GM15510 (cell line): ENCODE results near the gene KLC1.
A peak's percentile ranks its signal among the peaks of the same experiment; 100 is the strongest.

Source experiments
- POLR2A ChIP-seq: IDR thresholded peaks from 3 replicates; pipeline ENCODE4 v1.6.1; 2011; ENCODE audit warnings: borderline replicate concordance; ENCODE audit not compliant: insufficient read length; ENCODE audit errors: extremely low read depth

The KLC1 gene

GRCh38 chr14:103671911-103672310 is 42.9 kb downstream of the KLC1 start:
- TF ChIP-seq POLR2A = no peak

GRCh38 chr14:103675957-103676356 is 46.9 kb downstream of the KLC1 start:
- no peak for TF ChIP-seq POLR2A

GRCh38 chr14:103676881-103677675 is 48.1 kb downstream of the KLC1 start:
- no peak for TF ChIP-seq POLR2A

- no peak for TF ChIP-seq POLR2A
Measured at GRCh38 chr14:103679351-103679750, 50.3 kb downstream of the KLC1 start.

GRCh38 chr14:103680491-103681231 is 51.6 kb downstream of the KLC1 start:
- TF ChIP-seq POLR2A = no peak

GRCh38 chr14:103683139-103683538 is 54.1 kb downstream of the KLC1 start:
- TF ChIP-seq POLR2A = no peak

- no peak for TF ChIP-seq POLR2A
Measured at GRCh38 chr14:103684471-103684870, 55.5 kb downstream of the KLC1 start.

- no peak for TF ChIP-seq POLR2A
Measured at GRCh38 chr14:103684871-103685270, 55.9 kb downstream of the KLC1 start.

GRCh38 chr14:103685276-103686211 is 56.5 kb downstream of the KLC1 start:
- TF ChIP-seq POLR2A = no peak

GRCh38 chr14:103686831-103687485 is 57.9 kb downstream of the KLC1 start:
- no peak for TF ChIP-seq POLR2A

GRCh38 chr14:103687712-103688111 is 58.7 kb downstream of the KLC1 start:
- TF ChIP-seq POLR2A = no peak

GRCh38 chr14:103688441-103688840 is 59.4 kb downstream of the KLC1 start:
- TF ChIP-seq POLR2A = no peak

GRCh38 chr14:103688906-103689902 is 60.2 kb downstream of the KLC1 start:
- TF ChIP-seq POLR2A = peak; percentile 20
